Stimulated activated CD4-positive, alpha-beta T cell treated with anti-CD3 and anti-CD28 coated beads, TNF-alpha, amount 100 ng/mL, for 1 hour (primary cell): ENCODE measurements around the gene ADAM8.

Source experiments
- DNase-seq, 3 donors: peaks; one replicate each; pipeline ENCODE4 v3.0.0-alpha.2; 2020; ENCODE audit warnings: low read depth in 3 of 3, low spot score in 1 of 3

Gene ADAM8

GRCh38 chr10:133213641-133214467, 62.8 kb downstream of the ADAM8 start:
- no peak for DNase-seq

- DNase-seq = no peak
These were observed 63.7 kb downstream of the ADAM8 start for GRCh38 chr10:133212853-133213494.
